Esophagus squamous epithelium (tissue), 4 donors: ENCODE measurements around the gene ERF.

Experiments used
- CTCF ChIP-seq, 6 experiments: fragments of 450-650 bp in 4 of 6; fragments of 200-600 bp in 2 of 6; sonication (generic) in 2 of 6; IDR thresholded peaks; one replicate each; pipeline ENCODE4 v1.5.1; 2016 to 2019; ENCODE audit warnings: antibody characterized with exemption in 6 of 6, mild to moderate bottlenecking in 4 of 6, moderate library complexity in 4 of 6
- POLR2A ChIP-seq, 4 donors: fragments of 450-650 bp; IDR thresholded peaks; one replicate each; pipeline ENCODE4 v1.6.1; 2017; ENCODE audit warnings: antibody characterized with exemption in 4 of 4, mild to moderate bottlenecking in 4 of 4, moderate library complexity in 3 of 4

- TF ChIP-seq CTCF (IDR thresholded peaks at IDR 0.05) = no peak
- TF ChIP-seq POLR2A (IDR thresholded peaks at IDR 0.05) = no peak
Observed at GRCh38 chr19:42255766-42256745, 1.1 kb upstream of the ERF start.
